Smooth muscle cell (in vitro differentiated cells): ENCODE measurements around the gene SCN1B. TPM values are rescaled to one million over a fixed set of nuclear protein-coding genes. Genes with fewer than 3 reads are reported as not detected.
"Not testable (repeated sequence)": the region's sequence is repeated elsewhere in the genome, so short reads cannot be mapped to it uniquely, and the experiment has no call there.

ENCODE experiments used
- DNase-seq: peaks from one replicate; lab custom pipeline; 2025; ENCODE audit not compliant: unreplicated experiment; lab: John Stamatoyannopoulos, UW
- H2AFZ ChIP-seq: fragments of 200-600 bp; sonication (generic); 2 replicates; pipeline ENCODE4 v1.6.0; 2016; ENCODE audit warnings: antibody characterized with exemption, low read depth, mild to moderate bottlenecking
- H3F3A ChIP-seq: fragments of 200-600 bp; sonication (generic); 2 replicates; pipeline ENCODE4 v1.6.0; 2017; ENCODE audit warnings: antibody characterized with exemption, low read depth
- H3K27ac ChIP-seq: fragments of 200-600 bp; sonication (generic); 2 replicates; pipeline ENCODE4 v1.5.1; 2016; ENCODE audit warnings: low read depth, mild to moderate bottlenecking
- H3K27me3 ChIP-seq: fragments of 200-600 bp; sonication (generic); 2 replicates; pipeline ENCODE4 v1.6.1; 2016; ENCODE audit warnings: low read depth, mild to moderate bottlenecking
- H3K36me3 ChIP-seq: fragments of 200-600 bp; sonication (generic); 2 replicates; pipeline ENCODE4 v1.5.1; 2016; ENCODE audit warnings: low read depth
- H3K4me1 ChIP-seq: fragments of 200-600 bp; sonication (generic); 2 replicates; pipeline ENCODE4 v1.5.1; 2016; ENCODE audit warnings: low read depth
- H3K4me2 ChIP-seq: fragments of 200-600 bp; sonication (generic); 2 replicates; pipeline ENCODE4 v1.6.0; 2016; ENCODE audit warnings: mild to moderate bottlenecking
- H3K4me3 ChIP-seq: fragments of 200-600 bp; sonication (generic); 2 replicates; pipeline ENCODE4 v1.5.1; 2016; ENCODE audit warnings: mild to moderate bottlenecking
- H3K79me2 ChIP-seq: fragments of 200-600 bp; sonication (generic); 2 replicates; pipeline ENCODE4 v1.6.0; 2016; ENCODE audit warnings: low read depth, mild to moderate bottlenecking
- H3K9ac ChIP-seq: fragments of 200-600 bp; sonication (generic); 2 replicates; pipeline ENCODE4 v1.6.0; 2016; ENCODE audit warnings: low read depth
- H3K9me3 ChIP-seq: fragments of 200-600 bp; sonication (generic); replicated peaks from 2 replicates; pipeline ENCODE4 v1.5.1; 2016; ENCODE audit warnings: low read depth
- H4K20me1 ChIP-seq: fragments of 200-600 bp; sonication (generic); 2 replicates; pipeline ENCODE4 v1.6.0; 2016; ENCODE audit warnings: low read depth
- CTCF ChIP-seq: fragments of 200-600 bp; sonication (generic); IDR thresholded peaks from 2 replicates; pipeline ENCODE4 v1.5.1; 2017; ENCODE audit warnings: borderline replicate concordance, mild to moderate bottlenecking, antibody characterized with exemption; ENCODE audit not compliant: insufficient read depth, poor library complexity, severe bottlenecking
- WGBS: methylation state at CpG from one replicate; pipeline ENCODE4 v1.1.7; 2016; ENCODE audit warnings: low lambda C conversion rate; 5-methylcytosine and 5-hydroxymethylcytosine counted together
- polyA plus RNA-seq: library from polyadenylated mRNA; unstranded; fragments of >200 nt; fragmentation: Nextera tagmentation; extraction: Ambion mirVana; gene quantifications from 2 replicates; pipeline ENCODE4 v1.2.1, GENCODE V29; 2016
- total RNA-seq: library from RNA; depleted of rRNA; stranded (reverse); fragments of >200 nt; gene quantifications from 2 replicates; pipeline ENCODE4 v1.2.3, GENCODE V29; 2014

Gene SCN1B
- total and polyA plus RNA-seq, 2 experiments from 2014 or later: 0.99 to 2.2 TPM

GRCh38 chr19:35049456-35049855 is 19.2 kb downstream of the SCN1B start:
- TF ChIP-seq CTCF: no peak
- Histone ChIP-seq H3K9ac (no peak overlapping the region), H3K36me3 (no peaks in the 10 kb centered on the region), H3K79me2 (no peaks in the 10 kb centered on the region), H3K4me2 (no peak overlapping the region), H2AFZ (no peak overlapping the region), H3F3A (no peaks in the 10 kb centered on the region), H3K4me3 (no peak overlapping the region), H3K9me3 (no peaks in the 10 kb centered on the region), H4K20me1 (no peaks in the 10 kb centered on the region), H3K4me1 (no peaks in the 10 kb centered on the region), H3K27ac (no peak overlapping the region), H3K27me3 (no peaks in the 10 kb centered on the region)
- no peak for DNase-seq
- 89% methylated on average over 5 of the region's 5 CpGs for WGBS

GRCh38 chr19:35050662-35051061 is 20.4 kb downstream of the SCN1B start:
- not testable (repeated sequence) for H3K4me1 ChIP-seq, H3K27me3 ChIP-seq, H3K9ac ChIP-seq, H3K27ac ChIP-seq, H3K9me3 ChIP-seq, H3K4me3 ChIP-seq, H3K36me3 ChIP-seq, H3K79me2 ChIP-seq, H3K4me2 ChIP-seq, H3F3A ChIP-seq, H2AFZ ChIP-seq, H4K20me1 ChIP-seq, DNase-seq
- 95% methylated on average over 2 of the region's 2 CpGs for WGBS

- H3K4me3 ChIP-seq, H3F3A ChIP-seq, DNase-seq, H3K9ac ChIP-seq, H2AFZ ChIP-seq, H3K36me3 ChIP-seq, H3K9me3 ChIP-seq, H3K27me3 ChIP-seq, H3K4me1 ChIP-seq, H3K4me2 ChIP-seq, H4K20me1 ChIP-seq, H3K79me2 ChIP-seq, H3K27ac ChIP-seq: not testable (repeated sequence)
- WGBS: 98% methylated on average over 4 of the region's 4 CpGs
These were observed 21.0 kb downstream of the SCN1B start for GRCh38 chr19:35051268-35051667.

GRCh38 chr19:35051796-35052195 is 21.5 kb downstream of the SCN1B start:
- peaks cover 7% of the 10 kb centered on the region for H3K27me3 ChIP-seq
- no peaks in the 10 kb centered on the region for H3F3A ChIP-seq
- no peak overlapping the region for H3K27ac ChIP-seq
- no peaks in the 10 kb centered on the region for H3K9me3 ChIP-seq
- no peak for DNase-seq
- no peak for TF ChIP-seq CTCF
- no peak overlapping the region for H3K4me3 ChIP-seq
- WGBS: 87% methylated on average over 5 of the region's 5 CpGs
- no peak overlapping the region for H2AFZ ChIP-seq
- no peaks in the 10 kb centered on the region for H4K20me1 ChIP-seq
- H3K4me2 ChIP-seq: no peak overlapping the region
- no peak overlapping the region for H3K9ac ChIP-seq
- H3K36me3 ChIP-seq: no peaks in the 10 kb centered on the region
- H3K4me1 ChIP-seq: no peaks in the 10 kb centered on the region
- no peaks in the 10 kb centered on the region for H3K79me2 ChIP-seq

GRCh38 chr19:35052599-35053190 is 22.4 kb downstream of the SCN1B start:
- TF ChIP-seq CTCF: no peak
- H3F3A ChIP-seq: no peaks in the 10 kb centered on the region
- H3K36me3 ChIP-seq: no peaks in the 10 kb centered on the region
- H3K27ac ChIP-seq: no peak overlapping the region
- WGBS: 76% methylated on average over 8 of the region's 8 CpGs
- no peaks in the 10 kb centered on the region for H3K9me3 ChIP-seq
- H3K9ac ChIP-seq: no peak overlapping the region
- H4K20me1 ChIP-seq: no peaks in the 10 kb centered on the region
- DNase-seq: no peak
- peaks cover 7% of the 10 kb centered on the region for H3K27me3 ChIP-seq
- H2AFZ ChIP-seq: no peak overlapping the region
- H3K4me1 ChIP-seq: no peaks in the 10 kb centered on the region
- no peak overlapping the region for H3K4me3 ChIP-seq
- H3K4me2 ChIP-seq: no peak overlapping the region
- no peaks in the 10 kb centered on the region for H3K79me2 ChIP-seq
